GM21786 (cell line): Measurements from ENCODE around the gene ATP8A1.
"Not testable (repeated sequence)": the region's sequence is repeated elsewhere in the genome, so short reads cannot be mapped to it uniquely, and the experiment has no call there.

Experiments used
- ATAC-seq: cut with Tn5 transposase; IDR thresholded peaks from one replicate; pipeline ENCODE4 v1.9.1; 2021; ENCODE audit not compliant: unreplicated experiment

The ATP8A1 gene

DNA sequence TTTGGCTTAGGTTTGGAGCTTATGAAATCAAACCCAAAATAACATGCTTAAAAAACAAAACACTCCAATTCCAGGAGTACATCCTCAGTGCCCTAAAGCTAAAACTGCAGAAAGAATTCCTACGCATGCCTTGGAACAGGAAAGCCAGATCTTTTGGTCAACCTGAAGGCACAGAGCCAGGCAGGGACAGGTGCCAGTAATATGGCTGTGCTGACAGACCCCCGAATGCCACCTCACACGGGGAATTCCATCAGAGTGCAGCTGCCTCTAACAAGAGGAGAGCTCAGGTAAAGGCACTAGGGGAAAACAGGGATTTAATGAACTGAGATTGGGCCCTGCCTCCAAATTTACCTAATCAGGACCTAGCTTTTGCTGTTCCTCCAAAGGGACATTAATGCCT, 182.5 kb downstream of the ATP8A1 start:
- ATAC-seq = no peak

GRCh38 chr4:42473071-42473684, 183.7 kb downstream of the ATP8A1 start:
- no peak for ATAC-seq

DNA sequence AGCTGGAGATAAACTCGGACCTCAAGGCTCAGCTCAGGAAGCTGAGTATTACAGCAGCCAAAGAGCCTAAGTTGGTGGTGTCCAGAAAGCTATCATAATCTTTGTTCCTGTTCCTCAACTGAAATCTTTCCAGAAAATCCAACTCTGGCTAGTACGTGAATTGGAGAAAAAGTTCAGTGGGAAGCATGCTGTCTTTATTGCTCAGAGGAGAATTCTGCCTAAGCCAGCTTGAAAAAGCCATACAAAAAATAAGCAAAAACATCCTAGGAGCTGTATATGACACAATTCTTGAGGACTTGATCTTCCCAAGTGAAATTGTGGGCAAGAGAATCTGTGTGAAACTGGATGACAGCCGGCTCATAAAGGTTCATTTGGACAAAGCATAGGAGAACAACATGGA, 185.0 kb downstream of the ATP8A1 start:
- ATAC-seq = no peak

DNA sequence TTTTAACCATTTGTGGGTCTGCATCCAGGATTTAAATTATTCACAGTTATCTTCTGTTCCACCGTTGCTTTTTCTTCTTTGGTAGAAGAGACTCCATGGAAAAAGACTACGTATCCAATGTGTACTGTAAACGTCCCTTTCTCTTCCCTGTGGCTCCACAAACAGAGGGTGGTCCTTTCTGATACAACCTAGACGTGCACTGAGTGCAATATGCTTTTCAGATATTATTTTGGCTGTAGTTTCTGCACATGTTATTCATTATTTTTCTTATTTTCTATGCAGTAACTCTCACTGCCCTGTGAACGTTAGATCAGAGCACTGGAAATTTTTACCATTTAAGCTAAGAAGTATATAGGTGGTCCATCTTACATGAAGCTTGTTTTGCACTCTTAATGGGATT, 186.9 kb downstream of the ATP8A1 start:
- no peak for ATAC-seq

DNA sequence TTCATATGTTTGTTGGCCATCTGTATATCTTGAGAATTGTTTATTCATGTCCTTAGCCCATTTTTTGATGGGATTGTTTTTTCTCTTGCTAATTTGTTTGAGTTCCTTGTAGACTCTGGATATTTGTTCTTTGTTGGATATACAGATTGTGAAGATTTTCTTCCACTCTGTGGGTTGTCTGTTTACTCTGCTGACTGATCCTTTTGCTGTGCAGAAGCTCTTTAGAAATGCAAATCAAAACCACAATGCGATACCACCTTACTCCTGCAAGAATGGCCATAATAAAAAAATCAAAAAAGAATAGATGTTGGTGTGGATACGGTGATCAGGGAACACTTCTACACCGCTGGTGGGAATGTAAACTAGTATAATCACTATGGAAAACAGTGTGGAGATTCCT, 189.1 kb downstream of the ATP8A1 start:
- not testable (repeated sequence) for ATAC-seq

- no peak for ATAC-seq
These were observed 190.5 kb downstream of the ATP8A1 start for GRCh38 chr4:42466273-42466844.

- no peak for ATAC-seq
These were observed 192.3 kb downstream of the ATP8A1 start for GRCh38 chr4:42464550-42465094.

- not testable (repeated sequence) for ATAC-seq
These were observed 195.7 kb downstream of the ATP8A1 start for GRCh38 chr4:42461216-42461615.

- peak; percentile 97 for ATAC-seq
These were observed 196.9 kb downstream of the ATP8A1 start for GRCh38 chr4:42460043-42460442.

DNA sequence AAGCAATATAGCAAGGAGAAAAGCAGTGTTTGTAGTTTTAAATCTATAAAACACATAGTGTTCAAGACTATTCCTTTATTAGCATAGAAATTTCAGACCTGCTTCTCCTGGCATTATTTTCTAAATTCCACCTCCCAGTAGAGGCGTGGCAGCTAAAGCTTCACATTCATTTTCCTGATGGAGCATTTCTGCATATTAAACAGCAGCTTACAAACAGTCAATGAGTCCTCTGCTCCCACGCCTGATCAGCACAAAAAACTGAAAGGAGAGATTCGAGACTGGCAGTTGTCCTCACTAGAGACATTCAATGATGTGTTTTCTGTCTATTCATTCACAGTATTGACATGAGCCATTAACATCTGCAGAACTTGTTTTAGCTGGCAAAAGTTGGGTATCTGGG, 198.2 kb downstream of the ATP8A1 start:
- ATAC-seq = no peak

DNA sequence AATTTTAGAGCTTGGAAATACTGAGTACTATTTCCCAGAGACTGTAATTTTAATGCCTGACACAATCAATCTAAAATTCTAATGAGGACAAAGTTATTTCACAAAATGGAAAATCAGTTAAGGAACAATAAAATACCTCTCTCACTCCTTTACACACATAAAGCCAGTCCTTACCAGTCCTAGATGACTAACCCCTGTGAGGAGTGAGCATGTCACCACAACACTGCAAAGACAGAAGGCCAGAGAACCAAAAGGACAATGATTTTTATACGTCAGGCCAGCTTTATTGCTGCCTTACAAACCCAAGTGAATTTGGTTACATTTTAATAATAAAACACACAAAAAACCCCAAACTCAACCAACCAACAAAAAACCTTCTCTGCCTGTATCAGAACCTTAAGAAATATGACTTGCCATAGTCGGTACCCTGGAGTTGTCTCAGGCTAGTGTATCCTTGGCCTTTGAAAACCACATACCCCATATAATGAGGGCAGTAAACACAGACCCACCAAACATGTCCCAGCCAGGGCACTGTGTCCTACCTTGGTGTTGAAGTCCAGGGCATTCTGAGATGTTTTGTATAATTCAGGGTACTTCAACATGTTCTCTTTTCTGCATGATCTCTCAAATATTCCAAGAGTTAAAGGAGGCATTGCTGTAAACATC, 202.0 kb downstream of the ATP8A1 start:
- no peak for ATAC-seq

- peak; percentile 96 for ATAC-seq
These were observed 203.3 kb downstream of the ATP8A1 start for GRCh38 chr4:42453612-42454011.

GRCh38 chr4:42452823-42453222, 204.1 kb downstream of the ATP8A1 start:
- ATAC-seq = no peak

DNA sequence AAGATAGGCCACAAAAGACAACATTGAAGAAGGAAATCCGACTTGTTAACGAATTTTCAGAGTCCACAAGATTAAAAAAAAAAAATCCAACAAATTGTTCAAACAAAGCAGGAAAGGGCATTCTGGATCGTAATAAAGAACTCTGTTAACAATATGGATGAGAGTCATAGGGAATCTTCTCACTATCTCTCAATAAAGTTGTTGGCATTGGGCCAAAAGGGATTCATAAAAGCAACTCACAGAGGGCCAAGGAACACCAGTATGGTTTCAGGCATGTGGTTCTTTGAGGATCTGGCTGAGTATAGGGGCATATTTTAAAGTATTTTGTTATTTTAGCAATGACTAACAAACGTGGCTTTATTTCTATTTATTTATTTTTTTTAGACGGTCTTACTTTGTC, 210.1 kb downstream of the ATP8A1 start:
- ATAC-seq = no peak

- ATAC-seq = no peak
These were observed 211.9 kb downstream of the ATP8A1 start for GRCh38 chr4:42445038-42445437.

- ATAC-seq = no peak
These were observed 214.3 kb downstream of the ATP8A1 start for GRCh38 chr4:42442601-42443000.

- no peak for ATAC-seq
These were observed 216.8 kb downstream of the ATP8A1 start for GRCh38 chr4:42440083-42440482.

- ATAC-seq = no peak
These were observed 219.9 kb downstream of the ATP8A1 start for GRCh38 chr4:42436928-42437565.

DNA sequence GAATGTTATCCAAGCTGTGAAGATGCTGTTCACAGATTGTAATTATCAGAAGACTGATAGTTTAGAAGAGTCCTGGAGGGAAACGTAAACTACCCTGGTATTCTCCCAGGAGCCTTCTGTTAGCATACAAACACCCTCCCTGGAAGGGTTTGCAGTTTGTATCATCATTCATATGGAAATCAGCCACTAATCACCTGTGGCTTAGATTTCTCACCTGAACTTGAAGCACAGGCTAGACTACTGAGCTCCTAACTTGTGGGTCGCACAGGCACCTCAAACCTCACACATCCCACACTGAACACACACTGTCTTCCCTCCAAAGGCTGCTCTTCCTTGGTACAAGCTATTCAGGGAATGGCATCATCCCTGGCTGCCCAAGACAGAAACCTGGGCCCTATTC, 228.9 kb downstream of the ATP8A1 start:
- no peak for ATAC-seq

- ATAC-seq = no peak
These were observed 231.5 kb downstream of the ATP8A1 start for GRCh38 chr4:42425146-42426065.

GRCh38 chr4:42420140-42420539, 236.8 kb downstream of the ATP8A1 start:
- no peak for ATAC-seq
